Upper lobe of left lung (tissue), 4 donors: ENCODE results near the gene NME4.

Experiments
- EP300 ChIP-seq, 4 donors: sonication (generic); formaldehyde crosslinking; IDR thresholded peaks; one replicate each; pipeline ENCODE4 v1.5.1; 2017; ENCODE audit warnings: antibody characterized with exemption in 4 of 4, control low read depth in 2 of 4
- POLR2A ChIP-seq, 4 donors: fragments of 450-650 bp; IDR thresholded peaks; one replicate each; pipeline ENCODE4 v1.5.1; 2016 to 2017; ENCODE audit warnings: antibody characterized with exemption in 4 of 4, mild to moderate bottlenecking in 2 of 4
- POLR2AphosphoS5 ChIP-seq, 2 donors: sonication (generic); formaldehyde crosslinking; IDR thresholded peaks; one replicate each; pipeline ENCODE4 v1.5.1; 2017; ENCODE audit warnings: antibody characterized with exemption in 2 of 2
- TF ChIP-seq, protein P1 (sequence below), 6 experiments: fragments of 450-650 bp in 4 of 6; fragments of 200-600 bp in 2 of 6; sonication (generic) in 2 of 6; IDR thresholded peaks; one replicate each; pipeline ENCODE4 v1.5.1; 2016 to 2019; ENCODE audit warnings: antibody characterized with exemption in 6 of 6

DNA sequence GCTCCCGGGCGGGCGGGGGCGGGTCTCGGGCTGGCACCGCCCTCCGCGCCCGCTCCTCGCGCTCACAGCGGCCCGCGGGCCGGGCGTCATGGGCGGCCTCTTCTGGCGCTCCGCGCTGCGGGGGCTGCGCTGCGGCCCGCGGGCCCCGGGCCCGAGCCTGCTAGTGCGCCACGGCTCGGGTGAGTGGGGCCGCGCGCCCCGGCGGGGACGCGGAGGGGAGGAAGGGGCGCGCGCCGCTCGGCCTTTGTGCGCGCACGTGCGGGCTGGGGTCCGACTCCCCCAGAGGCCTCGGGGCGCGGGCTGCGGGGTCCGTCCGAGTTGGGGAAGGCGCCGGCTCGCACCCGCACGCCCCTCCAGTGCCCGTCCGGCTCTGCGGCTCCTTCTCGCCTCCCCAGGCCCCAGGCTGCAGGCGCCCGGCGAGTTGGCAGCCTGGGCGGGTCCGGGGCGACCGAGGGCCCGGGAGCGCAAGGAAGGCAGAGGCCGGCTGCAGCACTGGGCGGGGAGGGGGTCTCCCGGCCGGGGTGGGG is at the start of gene NME4:
- TF ChIP-seq EP300 (IDR thresholded peaks at IDR 0.05) (no peak), POLR2A (IDR thresholded peaks at IDR 0.05) (no peak), POLR2AphosphoS5 (IDR thresholded peaks at IDR 0.05) (no peak)
- TF ChIP-seq, protein P1, sequence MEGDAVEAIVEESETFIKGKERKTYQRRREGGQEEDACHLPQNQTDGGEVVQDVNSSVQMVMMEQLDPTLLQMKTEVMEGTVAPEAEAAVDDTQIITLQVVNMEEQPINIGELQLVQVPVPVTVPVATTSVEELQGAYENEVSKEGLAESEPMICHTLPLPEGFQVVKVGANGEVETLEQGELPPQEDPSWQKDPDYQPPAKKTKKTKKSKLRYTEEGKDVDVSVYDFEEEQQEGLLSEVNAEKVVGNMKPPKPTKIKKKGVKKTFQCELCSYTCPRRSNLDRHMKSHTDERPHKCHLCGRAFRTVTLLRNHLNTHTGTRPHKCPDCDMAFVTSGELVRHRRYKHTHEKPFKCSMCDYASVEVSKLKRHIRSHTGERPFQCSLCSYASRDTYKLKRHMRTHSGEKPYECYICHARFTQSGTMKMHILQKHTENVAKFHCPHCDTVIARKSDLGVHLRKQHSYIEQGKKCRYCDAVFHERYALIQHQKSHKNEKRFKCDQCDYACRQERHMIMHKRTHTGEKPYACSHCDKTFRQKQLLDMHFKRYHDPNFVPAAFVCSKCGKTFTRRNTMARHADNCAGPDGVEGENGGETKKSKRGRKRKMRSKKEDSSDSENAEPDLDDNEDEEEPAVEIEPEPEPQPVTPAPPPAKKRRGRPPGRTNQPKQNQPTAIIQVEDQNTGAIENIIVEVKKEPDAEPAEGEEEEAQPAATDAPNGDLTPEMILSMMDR (IDR thresholded peaks at IDR 0.05), result no peak
